ENCODE measurements around the gene SEMA6C. TPM values are rescaled to one million over a fixed set of nuclear protein-coding genes. Genes with fewer than 3 reads are reported as not detected.
A peak's percentile ranks its signal among the peaks of the same experiment; 100 is the strongest.

The SEMA6C gene
- total RNA-seq, 1 donor from 2014 or later = 37.1 TPM

DNA sequence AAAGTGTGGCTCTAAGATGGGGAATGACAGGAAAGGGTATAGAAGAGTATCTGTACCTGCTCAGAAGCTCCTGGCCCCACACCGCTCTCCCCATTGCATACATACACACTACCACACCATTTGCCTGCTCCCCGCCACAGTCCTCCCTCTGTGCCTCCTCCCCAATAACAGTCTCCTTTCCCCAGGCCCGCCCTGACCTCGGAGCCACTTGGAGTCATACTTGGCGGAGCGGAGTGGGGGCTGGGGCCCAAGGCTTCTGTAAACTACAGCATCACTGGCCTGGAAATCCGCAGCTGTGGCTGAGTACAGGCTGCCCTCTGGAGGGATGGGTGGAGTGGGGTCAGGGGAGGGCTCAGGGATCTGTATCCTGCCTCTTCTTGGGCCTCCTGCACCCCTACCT, 8.6 kb downstream of the SEMA6C start:
- peaks cover 12% of the 10 kb centered on the region for H3K36me3 Mint-ChIP-seq
- H3K4me1 Mint-ChIP-seq (ENCODE audit: unreplicated experiment) = no peaks in the 10 kb centered on the region
- TF ChIP-seq, protein P1, sequence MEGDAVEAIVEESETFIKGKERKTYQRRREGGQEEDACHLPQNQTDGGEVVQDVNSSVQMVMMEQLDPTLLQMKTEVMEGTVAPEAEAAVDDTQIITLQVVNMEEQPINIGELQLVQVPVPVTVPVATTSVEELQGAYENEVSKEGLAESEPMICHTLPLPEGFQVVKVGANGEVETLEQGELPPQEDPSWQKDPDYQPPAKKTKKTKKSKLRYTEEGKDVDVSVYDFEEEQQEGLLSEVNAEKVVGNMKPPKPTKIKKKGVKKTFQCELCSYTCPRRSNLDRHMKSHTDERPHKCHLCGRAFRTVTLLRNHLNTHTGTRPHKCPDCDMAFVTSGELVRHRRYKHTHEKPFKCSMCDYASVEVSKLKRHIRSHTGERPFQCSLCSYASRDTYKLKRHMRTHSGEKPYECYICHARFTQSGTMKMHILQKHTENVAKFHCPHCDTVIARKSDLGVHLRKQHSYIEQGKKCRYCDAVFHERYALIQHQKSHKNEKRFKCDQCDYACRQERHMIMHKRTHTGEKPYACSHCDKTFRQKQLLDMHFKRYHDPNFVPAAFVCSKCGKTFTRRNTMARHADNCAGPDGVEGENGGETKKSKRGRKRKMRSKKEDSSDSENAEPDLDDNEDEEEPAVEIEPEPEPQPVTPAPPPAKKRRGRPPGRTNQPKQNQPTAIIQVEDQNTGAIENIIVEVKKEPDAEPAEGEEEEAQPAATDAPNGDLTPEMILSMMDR (conservative IDR thresholded peaks at IDR 0.05) = no peak
- H3K27me3 Mint-ChIP-seq = peaks cover 11% of the 10 kb centered on the region
- H3K9me3 Mint-ChIP-seq = no peaks in the 10 kb centered on the region
- no peak overlapping the region for H3K4me3 Mint-ChIP-seq
- no peak overlapping the region for H3K27ac Mint-ChIP-seq
- no peak for DNase-seq (ENCODE audit: extremely low spot score, unreplicated experiment)

DNA sequence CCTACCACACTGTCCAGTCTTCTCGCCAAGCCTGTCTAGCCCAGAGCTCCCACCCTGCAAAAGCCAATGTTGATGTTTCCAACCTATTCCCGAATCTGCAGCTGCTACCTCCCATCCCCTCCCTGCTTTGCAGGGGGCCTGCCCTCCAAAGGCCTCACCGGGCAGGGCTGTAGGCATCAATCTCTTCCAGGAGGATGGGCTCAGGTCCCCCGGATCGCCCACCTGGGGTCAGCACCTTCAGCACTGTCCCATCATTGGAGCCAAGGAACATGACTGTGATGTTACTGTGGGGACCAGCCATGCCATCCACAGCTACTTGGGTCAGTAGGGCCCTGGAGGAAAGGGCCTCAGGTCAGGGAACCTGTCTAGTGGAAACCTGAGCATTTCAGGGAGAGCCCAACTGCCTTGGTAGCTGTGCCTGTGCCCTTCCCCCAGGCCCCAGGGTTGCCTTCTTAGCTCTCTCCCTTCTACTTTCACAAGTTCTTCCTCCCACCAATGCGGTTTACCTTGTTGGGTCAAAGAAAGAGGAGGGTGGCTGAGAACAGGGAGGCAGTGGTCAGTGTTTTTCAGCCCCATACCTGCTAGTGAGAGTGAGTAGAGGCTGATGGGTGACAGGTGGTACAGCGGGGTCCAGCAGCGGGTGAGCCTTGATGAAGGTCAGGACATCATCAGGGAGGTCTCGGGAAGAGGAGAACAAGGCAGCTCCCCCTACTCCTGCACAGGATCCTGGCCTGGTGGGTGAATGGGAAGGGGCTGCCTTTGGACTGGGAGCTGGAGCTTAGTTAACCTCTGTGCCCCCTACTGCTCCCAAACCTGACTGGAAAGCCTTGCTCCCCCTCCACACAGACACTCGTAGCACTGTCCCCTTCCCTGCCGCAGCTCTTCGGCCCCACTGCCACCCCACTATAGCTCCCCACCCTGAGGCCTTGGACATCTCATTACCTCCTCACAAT, 10.7 kb downstream of the SEMA6C start:
- peaks cover 22% of the 10 kb centered on the region for H3K27me3 Mint-ChIP-seq
- H3K36me3 Mint-ChIP-seq = peaks cover 12% of the 10 kb centered on the region
- DNase-seq (ENCODE audit: extremely low spot score, unreplicated experiment) = no peak
- TF ChIP-seq, protein P1 (conservative IDR thresholded peaks at IDR 0.05) = no peak
- H3K4me1 Mint-ChIP-seq (ENCODE audit: unreplicated experiment) = no peaks in the 10 kb centered on the region
- no peaks in the 10 kb centered on the region for H3K9me3 Mint-ChIP-seq
- H3K4me3 Mint-ChIP-seq = no peak overlapping the region
- no peak overlapping the region for H3K27ac Mint-ChIP-seq

DNA sequence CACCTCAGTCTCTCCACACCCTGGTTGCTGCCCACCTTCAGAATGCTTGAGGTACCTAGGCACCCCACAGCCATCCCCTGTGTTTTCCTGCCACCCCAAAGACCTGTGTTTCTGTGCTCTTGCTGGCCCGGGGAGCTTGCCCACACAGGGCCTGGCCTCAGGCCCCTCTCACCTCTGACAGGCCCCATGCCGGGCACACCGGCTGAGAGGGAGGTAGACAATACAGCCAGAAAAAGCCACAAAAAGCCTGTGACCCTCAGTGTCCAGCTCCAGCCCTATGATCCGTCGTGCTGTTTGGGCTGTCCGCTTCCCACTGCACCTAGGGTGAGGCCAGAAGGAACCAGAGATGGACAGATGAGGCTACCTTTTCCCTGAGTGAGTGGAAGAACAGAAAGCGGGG, 11.4 kb downstream of the SEMA6C start:
- TF ChIP-seq, protein P1 (conservative IDR thresholded peaks at IDR 0.05) = no peak
- peaks cover 12% of the 10 kb centered on the region for H3K36me3 Mint-ChIP-seq
- H3K4me3 Mint-ChIP-seq = no peak overlapping the region
- peaks cover 26% of the 10 kb centered on the region for H3K27me3 Mint-ChIP-seq
- H3K4me1 Mint-ChIP-seq (ENCODE audit: unreplicated experiment) = no peaks in the 10 kb centered on the region
- H3K9me3 Mint-ChIP-seq = no peaks in the 10 kb centered on the region
- DNase-seq (ENCODE audit: extremely low spot score, unreplicated experiment) = no peak
- no peak overlapping the region for H3K27ac Mint-ChIP-seq

DNA sequence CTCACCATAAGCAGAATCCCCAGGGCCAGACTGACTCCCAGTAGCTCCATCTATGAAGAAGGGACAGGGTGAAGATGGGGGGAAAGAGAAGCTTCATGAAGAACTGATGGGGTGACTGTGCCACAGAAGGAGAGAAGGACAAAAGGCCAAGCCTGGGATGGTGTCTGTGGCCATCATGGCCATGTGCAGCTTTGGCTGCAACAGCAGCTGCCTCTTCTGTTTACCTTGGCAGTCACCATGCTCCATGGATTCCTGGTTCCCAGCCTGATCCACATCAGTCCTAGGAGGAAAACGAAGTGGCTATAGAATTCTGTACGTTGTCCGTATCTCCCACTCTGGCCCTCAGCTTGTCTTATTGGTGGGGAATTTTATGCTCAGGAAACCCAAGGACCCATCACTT, 12.0 kb downstream of the SEMA6C start:
- Mint-ChIP-seq H3K36me3 (peaks cover 12% of the 10 kb centered on the region), H3K4me3 (peak overlapping the region; percentile 44), H3K9me3 (no peaks in the 10 kb centered on the region), H3K4me1 (ENCODE audit: unreplicated experiment) (no peaks in the 10 kb centered on the region), H3K27me3 (peaks cover 26% of the 10 kb centered on the region), H3K27ac (no peak overlapping the region)
- DNase-seq (ENCODE audit: extremely low spot score, unreplicated experiment) = no peak
- TF ChIP-seq, protein P1 (conservative IDR thresholded peaks at IDR 0.05) = no peak

DNA sequence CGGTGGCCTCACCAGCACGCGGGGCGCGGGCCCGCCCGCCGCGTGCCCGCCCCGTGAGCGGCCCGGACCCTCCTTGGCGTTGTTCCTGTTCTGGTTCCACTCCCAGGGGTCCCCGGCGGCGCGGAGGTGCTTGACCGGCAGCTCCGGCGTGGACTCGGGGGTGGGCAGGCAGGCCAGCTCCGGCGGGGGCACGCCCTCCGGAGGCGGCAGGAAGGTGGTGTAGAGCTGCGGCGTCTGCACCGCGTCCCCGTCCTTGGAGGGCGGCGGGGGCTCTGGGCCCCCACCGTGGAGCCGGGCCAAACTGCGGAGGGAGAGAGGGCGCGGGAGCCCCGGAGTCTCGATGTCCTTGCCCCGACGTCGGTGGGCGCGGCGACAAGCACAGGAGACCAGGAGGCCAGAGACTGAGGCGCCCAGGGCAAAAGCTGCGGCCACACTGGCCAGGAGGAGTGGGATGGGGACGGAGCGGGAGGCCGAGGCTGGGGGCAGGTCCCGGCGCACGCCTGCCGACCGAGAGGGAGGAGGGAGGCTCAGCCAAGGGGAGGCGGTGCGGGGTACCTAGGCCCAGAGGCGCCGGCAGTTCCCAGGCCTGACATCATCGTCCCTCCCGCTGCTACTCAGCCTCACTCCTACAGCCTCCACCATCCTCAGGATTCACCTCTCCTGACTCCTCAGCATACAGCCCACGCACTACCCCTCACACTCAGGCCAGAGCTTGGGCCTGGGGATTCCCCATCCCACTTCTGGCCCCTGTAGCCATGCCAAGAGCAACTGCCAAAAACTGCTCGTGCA, 13.2 kb downstream of the SEMA6C start:
- no peak for DNase-seq (ENCODE audit: extremely low spot score, unreplicated experiment)
- no peak overlapping the region for H3K27ac Mint-ChIP-seq
- H3K36me3 Mint-ChIP-seq = peaks cover 12% of the 10 kb centered on the region
- no peak overlapping the region for H3K4me3 Mint-ChIP-seq
- TF ChIP-seq, protein P1 (conservative IDR thresholded peaks at IDR 0.05) = no peak
- H3K9me3 Mint-ChIP-seq = no peaks in the 10 kb centered on the region
- H3K4me1 Mint-ChIP-seq (ENCODE audit: unreplicated experiment) = no peaks in the 10 kb centered on the region
- H3K27me3 Mint-ChIP-seq = peaks cover 26% of the 10 kb centered on the region
